Measurements from ENCODE around the gene PHLPP1. TPM values are rescaled to one million over a fixed set of nuclear protein-coding genes. Genes with fewer than 3 reads are reported as not detected.

PHLPP1 gene
- total and polyA plus RNA-seq, 2 of the 13 experiments (the other 11 are each of a cell fraction or from before 2014, with no cell fraction given), result 9.8 to 18.5 TPM

GRCh38 chr18:62715759-62716615 lies 646 bp downstream of the PHLPP1 start (continued):
- TF ChIP-seq E2F1 (CRISPR knock-in tag; IDR thresholded peaks at IDR 0.05), result no peak
- TF ChIP-seq SRY (CRISPR knock-in tag; IDR thresholded peaks at IDR 0.05), result peak; percentile 33; the same call in 1 of the 2 replicates
- no peak for TF ChIP-seq ZSCAN5A (CRISPR knock-in tag; IDR thresholded peaks at IDR 0.05; ENCODE audit: borderline replicate concordance)
- TF ChIP-seq, protein P1, sequence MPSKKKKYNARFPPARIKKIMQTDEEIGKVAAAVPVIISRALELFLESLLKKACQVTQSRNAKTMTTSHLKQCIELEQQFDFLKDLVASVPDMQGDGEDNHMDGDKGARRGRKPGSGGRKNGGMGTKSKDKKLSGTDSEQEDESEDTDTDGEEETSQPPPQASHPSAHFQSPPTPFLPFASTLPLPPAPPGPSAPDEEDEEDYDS (CRISPR knock-in tag; IDR thresholded peaks at IDR 0.05), result no peak
- no peak for TF ChIP-seq ZSCAN30 (CRISPR knock-in tag; IDR thresholded peaks at IDR 0.05)
- TF ChIP-seq TOPORS (CRISPR knock-in tag; IDR thresholded peaks at IDR 0.05), result no peak
- no peak for TF ChIP-seq ARNTL (CRISPR knock-in tag; IDR thresholded peaks at IDR 0.05)
- TF ChIP-seq ZBTB2 (CRISPR knock-in tag; IDR thresholded peaks at IDR 0.05; ENCODE audit: low read depth), result no peak
- no peak for TF ChIP-seq IRX3 (CRISPR knock-in tag; IDR thresholded peaks at IDR 0.05; ENCODE audit: borderline replicate concordance, low read depth)
- TF ChIP-seq HNF4G (IDR thresholded peaks at IDR 0.05; ENCODE audit: borderline replicate concordance, low read depth, low read length), result no peak
- TF ChIP-seq HNF4G (CRISPR knock-in tag; IDR thresholded peaks at IDR 0.05; ENCODE audit: borderline replicate concordance, low read depth), result no peak
- TF ChIP-seq USF2 (IDR thresholded peaks at IDR 0.05; ENCODE audit: low read depth, low read length), result no peak
- TF ChIP-seq USF2 (CRISPR knock-in tag; IDR thresholded peaks at IDR 0.05; ENCODE audit: borderline replicate concordance), result no peak
- TF ChIP-seq RBAK (CRISPR knock-in tag; IDR thresholded peaks at IDR 0.05), result no peak
- TF ChIP-seq GFI1 (CRISPR knock-in tag; IDR thresholded peaks at IDR 0.05; ENCODE audit: borderline replicate concordance), result 0 out of 2 replicates have a peak, but pooled peaks have one; percentile 25
- no peak for TF ChIP-seq ZNF766 (CRISPR knock-in tag; IDR thresholded peaks at IDR 0.05; ENCODE audit: borderline replicate concordance)
- 0 out of 2 replicates have a peak, but pooled peaks have one; percentile 67 for TF ChIP-seq HES4 (CRISPR knock-in tag; IDR thresholded peaks at IDR 0.05; ENCODE audit: borderline replicate concordance)
- peak; percentile 14; the same call in 1 of the 2 replicates for TF ChIP-seq KMT2A (CRISPR knock-in tag; IDR thresholded peaks at IDR 0.05)
- TF ChIP-seq GPBP1L1 (CRISPR knock-in tag; IDR thresholded peaks at IDR 0.05), result no peak
- no peak for TF ChIP-seq ZNF256 (CRISPR knock-in tag; conservative IDR thresholded peaks at IDR 0.05)
- TF ChIP-seq PCBP1 (IDR thresholded peaks at IDR 0.05; ENCODE audit: borderline replicate concordance, low read depth, low read length), result no peak
